Naive thymus-derived CD4-positive, alpha-beta T cell (primary cell): ENCODE measurements around the gene SAG. TPM values are rescaled to one million over a fixed set of nuclear protein-coding genes. Genes with fewer than 3 reads are reported as not detected.

Source experiments
- ATAC-seq: fragments of 150-1000 bp; cut with Tn5 transposase; 2 replicates; pipeline ENCODE4 v1.10.0; 2021; ENCODE audit warnings: mild to moderate bottlenecking, moderate library complexity
- CTCF ChIA-PET: fragments of 350-600 bp; sonication (Branson Sonifier 250); formaldehyde crosslinking; loops from one replicate; lab custom pipeline; 2021; ENCODE audit warnings: antibody characterized with exemption; lab: Charles Lee
- POLR2A ChIA-PET: fragments of 350-600 bp; sonication (Branson Sonifier 250); formaldehyde crosslinking; loops from one replicate; lab custom pipeline; 2021; ENCODE audit warnings: antibody characterized with exemption, inconsistent platforms; lab: Charles Lee
- DNase-seq, 9 donors: peaks; one replicate each; pipeline versions ENCODE4 v3.0.0 to v3.0.0-alpha.2; 2020 to 2022; ENCODE audit warnings: mixed read lengths in 1 of 9
- H3K27ac ChIP-seq: one replicate; pipeline ENCODE4 v1.7.0; 2013; ENCODE audit warnings: mild to moderate bottlenecking, low read depth, low read length, moderate library complexity
- H3K27me3 ChIP-seq, 2 donors: one replicate each; pipeline ENCODE4 v1.7.0; 2013; ENCODE audit warnings: low read length in 2 of 2, mild to moderate bottlenecking in 2 of 2, moderate library complexity in 2 of 2; ENCODE audit not compliant: control insufficient read depth in 2 of 2, insufficient read depth in 2 of 2
- H3K36me3 ChIP-seq, 3 experiments: 1 replicate in 2 of 3; 2 replicates in 1 of 3; pipeline ENCODE4 v1.7.0; 2013; ENCODE audit warnings: low read length in 3 of 3, mild to moderate bottlenecking in 3 of 3, moderate library complexity in 1 of 3; ENCODE audit not compliant: insufficient read depth in 3 of 3, control insufficient read depth in 2 of 3
- H3K4me1 ChIP-seq, 2 donors: one replicate each; pipeline ENCODE4 v1.7.0; 2013; ENCODE audit warnings: low read length in 2 of 2, mild to moderate bottlenecking in 2 of 2, moderate library complexity in 1 of 2; ENCODE audit not compliant: control insufficient read depth in 2 of 2, insufficient read depth in 2 of 2
- H3K4me3 ChIP-seq: 2 replicates; pipeline ENCODE4 v1.7.0; 2013; ENCODE audit warnings: mild to moderate bottlenecking, low read length
- H3K9me3 ChIP-seq, 3 experiments: 1 replicate in 2 of 3; 2 replicates in 1 of 3; pipeline ENCODE4 v1.7.0; 2013; ENCODE audit warnings: low read length in 3 of 3; ENCODE audit not compliant: control insufficient read depth in 2 of 3
- H3K27ac Mint-ChIP-seq, 9 donors: one replicate each; pipeline ENCODE4 v1.8.0; 2020 to 2022; ENCODE audit warnings: mixed read lengths in 9 of 9, mild to moderate bottlenecking in 8 of 9, moderate library complexity in 5 of 9, inconsistent platforms in 2 of 9
- H3K27me3 Mint-ChIP-seq, 5 donors: one replicate each; pipeline ENCODE4 v1.8.0; 2021 to 2022; ENCODE audit warnings: mixed read lengths in 5 of 5, mild to moderate bottlenecking in 1 of 5
- H3K36me3 Mint-ChIP-seq, 5 donors: one replicate each; pipeline ENCODE4 v1.8.0; 2020 to 2022; ENCODE audit warnings: mixed read lengths in 5 of 5, mild to moderate bottlenecking in 3 of 5, inconsistent platforms in 1 of 5
- H3K4me1 Mint-ChIP-seq, 7 donors: one replicate each; pipeline ENCODE4 v1.8.0; 2020 to 2022; ENCODE audit warnings: mixed read lengths in 7 of 7, mild to moderate bottlenecking in 3 of 7, inconsistent platforms in 1 of 7
- H3K4me3 Mint-ChIP-seq, 10 donors: one replicate each; pipeline ENCODE4 v1.8.0; 2020 to 2022; ENCODE audit warnings: mild to moderate bottlenecking in 10 of 10, mixed read lengths in 10 of 10, moderate library complexity in 6 of 10, inconsistent platforms in 2 of 10
- H3K9me3 Mint-ChIP-seq, 11 donors: one replicate each; pipeline ENCODE4 v1.8.0; 2020 to 2022; ENCODE audit warnings: mixed read lengths in 11 of 11, mild to moderate bottlenecking in 4 of 11, inconsistent platforms in 1 of 11, moderate library complexity in 1 of 11
- intact Hi-C, 2 donors: fragments of 100-400 bp; cut with micrococcal nuclease; formaldehyde crosslinking; loops; one replicate each; pipeline ENCODE4 v1.15.1; 2023
- polyA plus RNA-seq, 2 donors: library from polyadenylated mRNA; unstranded; fragments of 300-500 nt; fragmentation: Illumina TruSeq; gene quantifications; one replicate each; pipeline ENCODE4 v1.2.3, GENCODE V29; 2021
- total RNA-seq, 6 experiments: library from RNA in 5 of 6; stranded (reverse) in 5 of 6; gene quantifications; 1 replicate in 5 of 6; 2 replicates in 1 of 6; pipeline ENCODE4 v1.2.3 and lab custom pipeline; 2021 to 2026

Gene SAG
- total and polyA plus RNA-seq, 7 experiments from 2014 or later, result 0.05 to 0.65 (median 0.10) TPM; not detected in 4

DNA sequence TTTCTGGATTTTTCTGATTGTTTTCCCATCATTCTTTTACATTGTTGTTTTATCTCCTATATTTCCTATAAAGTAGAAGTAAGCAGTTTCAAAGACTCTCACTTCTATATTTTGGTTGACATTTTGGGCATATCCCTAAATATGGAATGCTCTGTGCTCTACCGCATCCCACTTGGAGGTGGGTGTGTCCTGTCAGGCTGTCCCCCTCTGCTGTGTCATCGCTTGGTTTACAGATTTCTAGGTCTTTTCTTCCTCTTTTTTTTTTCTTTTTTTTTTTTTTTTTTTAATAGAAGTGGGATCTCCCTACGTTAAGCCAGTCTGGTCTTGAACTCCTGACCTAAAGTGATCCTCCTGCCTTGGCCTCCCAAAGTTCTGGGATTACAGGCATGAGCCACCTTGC lies 60.0 kb downstream of the SAG start:
- H3K36me3 Mint-ChIP-seq, result peaks cover 5 to 45% (median 40%) of the 10 kb centered on the region in 5 donors
- no peak overlapping the region for H3K27ac ChIP-seq
- peak overlapping the region in 2 of 9 donors; percentile 22 to 48 for H3K27ac Mint-ChIP-seq

DNA sequence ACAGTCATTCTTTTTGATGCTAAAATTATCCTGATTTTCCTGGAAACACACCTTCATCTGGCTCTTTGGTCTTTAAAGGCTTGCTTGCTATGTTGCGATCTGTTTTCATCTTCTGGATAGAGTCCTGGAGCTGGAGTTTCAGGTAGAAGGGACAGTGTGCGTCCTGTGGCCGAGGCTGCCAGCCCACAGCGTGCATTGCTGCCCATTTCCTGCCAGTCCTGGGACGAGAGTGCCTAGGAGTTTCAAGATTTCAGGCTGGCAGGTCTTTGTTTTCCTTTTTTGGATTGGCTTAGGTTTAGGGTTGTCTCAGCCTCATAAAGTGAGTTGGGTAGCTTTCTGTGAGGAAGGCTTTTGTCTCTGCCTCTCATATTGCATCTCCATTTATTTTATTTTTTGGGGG lies 61.1 kb downstream of the SAG start:
- Mint-ChIP-seq H3K27ac (peak overlapping the region in 7 of 9 donors; percentile 43 to 80 (median 73)), H3K4me1 (peaks cover 20 to 87% (median 61%) of the 10 kb centered on the region in 7 donors), H3K27me3 (no peaks in the 10 kb centered on the region), H3K4me3 (peak overlapping the region in 2 of 10 donors; percentile 3 to 10), H3K9me3 (peaks cover 0 to 4% (median 1%) of the 10 kb centered on the region in 11 donors), H3K36me3 (peaks cover 10 to 43% (median 33%) of the 10 kb centered on the region in 5 donors)
- peaks cover 0 to 2% (median 1%) of the 10 kb centered on the region in 3 experiments for H3K9me3 ChIP-seq
- H3K36me3 ChIP-seq, result peaks cover 0 to 6% (median under 1%) of the 10 kb centered on the region in 3 experiments
- no peaks in the 10 kb centered on the region for H3K27me3 ChIP-seq
- H3K4me1 ChIP-seq, result no peaks in the 10 kb centered on the region
- no peak overlapping the region for H3K4me3 ChIP-seq
- DNase-seq, result no peak
- CTCF ChIA-PET, result no interaction called here
- no peak overlapping the region for H3K27ac ChIP-seq
- no peak for ATAC-seq
- intact Hi-C loops, result no loop called here
- POLR2A ChIA-PET, result interaction anchor here (0.7 kb wide), 1 partner anchor 17 kb away, joined by 3 read pairs; no protein-coding TSS in a partner anchor

More for the DNA sequence above, 60.0 kb downstream of the SAG start:
- Histone ChIP-seq H3K4me1 (no peaks in the 10 kb centered on the region), H3K4me3 (no peak overlapping the region), H3K36me3 (peaks cover 0 to 10% (median 3%) of the 10 kb centered on the region in 3 experiments), H3K27me3 (no peaks in the 10 kb centered on the region), H3K9me3 (peaks cover 0 to 4% (median 4%) of the 10 kb centered on the region in 3 experiments)
- CTCF ChIA-PET, result no interaction called here
- POLR2A ChIA-PET, result no interaction called here
- no peak overlapping the region for H3K4me3 Mint-ChIP-seq
- intact Hi-C loops, result no loop called here
- H3K4me1 Mint-ChIP-seq, result peaks cover 22 to 77% (median 61%) of the 10 kb centered on the region in 7 donors
- no peaks in the 10 kb centered on the region for H3K27me3 Mint-ChIP-seq
- peak; percentile 24 for ATAC-seq
- peaks cover 0 to 8% (median 3%) of the 10 kb centered on the region in 11 donors for H3K9me3 Mint-ChIP-seq
- no peak for DNase-seq

- ChIA-PET CTCF (no interaction called here), POLR2A (interaction anchor here (0.5 to 0.7 kb wide), 2 partner anchors 18 to 1024 kb away, joined by 3 read pairs; no protein-coding TSS in a partner anchor)
- Mint-ChIP-seq H3K4me1 (peaks cover 18 to 81% (median 59%) of the 10 kb centered on the region in 7 donors), H3K36me3 (peaks cover 7 to 36% (median 26%) of the 10 kb centered on the region in 5 donors), H3K27me3 (no peaks in the 10 kb centered on the region), H3K9me3 (no peaks in the 10 kb centered on the region), H3K4me3 (peak overlapping the region in 2 of 10 donors; percentile 1 to 22), H3K27ac (peak overlapping the region in 7 of 9 donors; percentile 43 to 83 (median 77))
- DNase-seq (no peak), ATAC-seq (no peak)
- intact Hi-C loops, result no loop called here
- no peak overlapping the region for H3K27ac ChIP-seq
- H3K36me3 ChIP-seq, result no peaks in the 10 kb centered on the region
- no peaks in the 10 kb centered on the region for H3K27me3 ChIP-seq
- H3K9me3 ChIP-seq, result no peaks in the 10 kb centered on the region
- H3K4me3 ChIP-seq, result no peak overlapping the region
- H3K4me1 ChIP-seq, result no peaks in the 10 kb centered on the region
These were observed 61.8 kb downstream of the SAG start for GRCh38 chr2:233369462-233369861.

DNA sequence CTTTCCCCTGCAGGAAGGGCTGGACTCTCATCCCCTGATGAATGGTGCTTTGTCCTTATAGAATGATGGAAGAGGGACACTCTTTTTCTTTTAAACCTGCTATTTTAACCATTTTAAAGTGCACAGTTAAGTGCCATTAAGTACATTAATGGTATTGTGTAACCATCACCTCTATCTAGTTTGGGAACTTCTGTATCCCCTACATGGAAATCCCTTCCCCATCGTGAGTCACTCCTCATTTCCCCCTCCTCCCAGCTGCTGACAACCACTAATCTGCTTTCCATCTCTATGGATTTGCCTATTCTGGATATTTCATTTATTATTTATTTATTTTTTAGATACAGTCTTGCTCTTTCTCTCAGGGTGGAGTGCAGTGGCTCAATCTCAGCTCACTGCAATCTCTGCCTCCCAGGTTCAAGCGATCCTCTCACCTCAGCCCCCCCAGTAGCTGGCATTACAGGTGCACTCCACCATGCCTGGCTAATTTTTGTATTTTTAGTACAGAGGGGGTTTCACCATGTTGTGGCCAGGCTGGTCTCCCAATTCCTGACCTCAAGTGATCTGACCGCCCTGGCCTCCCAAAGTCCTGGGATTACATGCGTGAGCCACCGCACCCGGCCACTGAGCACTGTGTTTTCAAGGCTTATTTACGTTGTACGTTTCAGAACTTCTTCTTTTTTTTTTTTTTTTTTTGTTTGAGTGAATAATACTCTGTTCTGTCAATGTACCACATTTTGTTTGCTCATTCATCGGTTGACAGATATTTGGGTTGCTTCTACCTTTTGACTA lies 62.5 kb downstream of the SAG start:
- CTCF ChIA-PET, result no interaction called here
- peaks cover 15 to 74% (median 54%) of the 10 kb centered on the region in 7 donors for H3K4me1 Mint-ChIP-seq
- no peak overlapping the region for H3K27ac ChIP-seq
- no peak overlapping the region for H3K4me3 ChIP-seq
- H3K27me3 ChIP-seq, result no peaks in the 10 kb centered on the region
- H3K4me1 ChIP-seq, result no peaks in the 10 kb centered on the region
- peak overlapping the region in 7 of 9 donors; percentile 32 to 83 (median 52) for H3K27ac Mint-ChIP-seq
- DNase-seq (no peak), ATAC-seq (peak; percentile 34)
- H3K36me3 ChIP-seq, result no peaks in the 10 kb centered on the region
- no peaks in the 10 kb centered on the region for H3K9me3 ChIP-seq
- intact Hi-C loops, result no loop called here
- H3K9me3 Mint-ChIP-seq, result no peaks in the 10 kb centered on the region
- POLR2A ChIA-PET, result no interaction called here
- peaks cover 7 to 34% (median 19%) of the 10 kb centered on the region in 5 donors for H3K36me3 Mint-ChIP-seq
- H3K4me3 Mint-ChIP-seq, result peak overlapping the region in 3 of 10 donors; percentile 1 to 25 (median 22)
- H3K27me3 Mint-ChIP-seq, result no peaks in the 10 kb centered on the region

DNA sequence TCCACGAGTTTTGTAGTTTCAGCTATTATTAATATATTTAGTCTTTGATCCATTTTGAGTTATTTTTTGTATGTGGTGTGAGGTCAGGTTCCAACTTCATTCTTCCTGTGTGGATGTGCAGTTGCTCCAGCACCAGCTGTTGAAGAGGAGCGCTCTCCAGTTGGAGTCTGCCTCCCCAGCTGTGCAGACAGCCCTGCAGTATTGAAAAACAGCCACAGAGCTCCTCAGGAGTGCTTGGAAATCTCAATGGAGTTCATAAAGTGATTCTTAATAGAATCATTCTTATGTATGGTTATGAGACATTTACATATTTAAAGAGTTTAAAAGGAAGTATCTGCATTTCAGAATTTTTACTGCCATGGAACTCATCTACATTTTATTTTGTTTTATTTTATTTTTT lies 64.0 kb downstream of the SAG start:
- Mint-ChIP-seq H3K4me3 (no peak overlapping the region), H3K4me1 (peaks cover 7 to 72% (median 51%) of the 10 kb centered on the region in 7 donors), H3K27ac (peak overlapping the region in 3 of 9 donors; percentile 25 to 83 (median 57)), H3K36me3 (peaks cover 7 to 40% (median 14%) of the 10 kb centered on the region in 5 donors), H3K27me3 (no peaks in the 10 kb centered on the region), H3K9me3 (no peaks in the 10 kb centered on the region)
- no peaks in the 10 kb centered on the region for H3K27me3 ChIP-seq
- ChIA-PET CTCF (interaction anchor here (1.8 kb wide), 1 partner anchor 72 kb away, joined by 5 read pairs; no protein-coding TSS in a partner anchor), POLR2A (interaction anchor here (0.6 to 1.1 kb wide), 2 partner anchors 15 to 31 kb away, joined by 5 to 7 read pairs; no protein-coding TSS in a partner anchor)
- DNase-seq, result no peak
- H3K4me3 ChIP-seq, result no peak overlapping the region
- H3K36me3 ChIP-seq, result peaks cover 0 to 2% (median under 1%) of the 10 kb centered on the region in 3 experiments
- no peak for ATAC-seq
- H3K4me1 ChIP-seq, result no peaks in the 10 kb centered on the region
- H3K27ac ChIP-seq, result no peak overlapping the region
- intact Hi-C loops, result loop anchor here in 1 of 2 donors (2.0 kb wide), 1 partner anchor 15 kb away; no protein-coding TSS in a partner anchor
- H3K9me3 ChIP-seq, result no peaks in the 10 kb centered on the region

DNA sequence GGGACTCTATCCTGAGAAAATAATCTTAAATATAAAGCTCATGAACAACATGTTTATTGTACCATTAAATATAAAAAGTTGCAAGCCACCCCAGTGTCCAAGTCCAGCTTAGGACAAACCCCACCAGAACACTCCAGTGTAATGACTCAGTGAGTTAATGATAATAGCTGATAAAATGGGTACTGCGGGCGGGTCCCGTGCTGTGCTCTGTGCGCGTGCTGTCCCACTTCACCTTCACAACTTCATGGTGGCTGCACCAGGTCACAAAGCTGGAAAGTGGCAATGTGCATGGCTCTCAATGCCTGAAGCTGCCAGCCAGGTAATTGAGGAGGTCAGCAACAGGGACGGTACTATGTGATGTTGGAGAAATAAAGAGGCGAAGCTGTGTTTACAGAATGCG lies 65.2 kb downstream of the SAG start:
- CTCF ChIA-PET, result interaction anchor here (1.8 kb wide), 1 partner anchor 70 kb away, joined by 5 read pairs; no protein-coding TSS in a partner anchor
- Mint-ChIP-seq H3K9me3 (no peaks in the 10 kb centered on the region), H3K27me3 (no peaks in the 10 kb centered on the region), H3K4me3 (no peak overlapping the region), H3K36me3 (peaks cover 7 to 44% (median 19%) of the 10 kb centered on the region in 5 donors), H3K4me1 (peaks cover 11 to 67% (median 46%) of the 10 kb centered on the region in 7 donors), H3K27ac (peak overlapping the region in 2 of 9 donors; percentile 40 to 60)
- Histone ChIP-seq H3K27ac (no peak overlapping the region), H3K9me3 (no peaks in the 10 kb centered on the region), H3K36me3 (peaks cover 0 to 7% (median 4%) of the 10 kb centered on the region in 3 experiments), H3K4me1 (no peaks in the 10 kb centered on the region), H3K4me3 (no peak overlapping the region), H3K27me3 (no peaks in the 10 kb centered on the region)
- DNase-seq (no peak), ATAC-seq (no peak)
- POLR2A ChIA-PET, result interaction anchor here (0.6 to 1.5 kb wide), 3 partner anchors 17 to 44 kb away, joined by 3 to 4 read pairs (median 3); no protein-coding TSS in a partner anchor
- intact Hi-C loops, result loop anchor here in 1 of 2 donors (2.0 kb wide), 1 partner anchor 16 kb away; no protein-coding TSS in a partner anchor
